ENCODE data around the gene IGF2R. TPM values are rescaled to one million over a fixed set of nuclear protein-coding genes. Genes with fewer than 3 reads are reported as not detected.

The IGF2R gene
- total and polyA plus RNA-seq, 2 donors (not counting 1 experiment from before 2014, with no cell fraction given) = 9.5 to 53.3 TPM

- Histone ChIP-seq H3K4me3 (ENCODE audit: control extremely low read depth in 1 of 5, extremely low read depth in 1 of 5, insufficient read depth in 1 of 5, low read depth in 2 of 5, low read length in 4 of 5) (no peak overlapping the region), H3K9me3 (ENCODE audit: control extremely low read depth in 1 of 3, control insufficient read depth in 2 of 3, insufficient read depth in 1 of 3, low read length in 2 of 3) (no peaks in the 10 kb centered on the region), H3K27me3 (replicated peaks in 1 of 4; ENCODE audit: control extremely low read depth in 1 of 4, control insufficient read depth in 3 of 4, insufficient read depth in 4 of 4, low read length in 3 of 4) (no peaks in the 10 kb centered on the region), H3K4me2 (replicated peaks; ENCODE audit: low read depth, low read length, poor library complexity, severe bottlenecking) (no peak overlapping the region), H3K36me3 (replicated peaks in 1 of 2; ENCODE audit: control extremely low read depth in 1 of 2, control insufficient read depth in 1 of 2, extremely low read depth in 1 of 2, insufficient read depth in 2 of 2, low read length in 1 of 2) (no peaks in the 10 kb centered on the region), H4K20me1 (ENCODE audit: control insufficient read depth, insufficient read depth, low read length, poor library complexity, severe bottlenecking) (no peaks in the 10 kb centered on the region), H2AFZ (ENCODE audit: insufficient read depth, low read depth, low read length, poor library complexity, severe bottlenecking) (no peak overlapping the region), H3K9ac (ENCODE audit: low read length) (no peak overlapping the region), H3K27ac (ENCODE audit: low read length in 2 of 2) (no peak overlapping the region), H3K79me2 (ENCODE audit: control insufficient read depth, insufficient read depth, low read length) (no peaks in the 10 kb centered on the region), H3K4me1 (ENCODE audit: control insufficient read depth in 2 of 2, insufficient read depth in 2 of 2, low read length in 2 of 2) (no peaks in the 10 kb centered on the region)
- intact Hi-C loops (cut with micrococcal nuclease) = no loop called here
- ChIA-PET POLR2A (no interaction called here), CTCF (no interaction called here)
- no peaks in the 10 kb centered on the region for H3K27me3 Mint-ChIP-seq
- H3K4me1 Mint-ChIP-seq = no peaks in the 10 kb centered on the region
- DNase-seq (no peak), ATAC-seq (ENCODE audit: low read depth) (no peak)
- 88% methylated on average over 13 of the region's 13 CpGs for WGBS (ENCODE audit: insufficient coverage)
- TF ChIP-seq EZH2 (IDR thresholded peaks at IDR 0.05; ENCODE audit: borderline replicate concordance, insufficient read depth, low read depth, low read length, poor library complexity, severe bottlenecking) = no peak
- TF ChIP-seq, protein P1, sequence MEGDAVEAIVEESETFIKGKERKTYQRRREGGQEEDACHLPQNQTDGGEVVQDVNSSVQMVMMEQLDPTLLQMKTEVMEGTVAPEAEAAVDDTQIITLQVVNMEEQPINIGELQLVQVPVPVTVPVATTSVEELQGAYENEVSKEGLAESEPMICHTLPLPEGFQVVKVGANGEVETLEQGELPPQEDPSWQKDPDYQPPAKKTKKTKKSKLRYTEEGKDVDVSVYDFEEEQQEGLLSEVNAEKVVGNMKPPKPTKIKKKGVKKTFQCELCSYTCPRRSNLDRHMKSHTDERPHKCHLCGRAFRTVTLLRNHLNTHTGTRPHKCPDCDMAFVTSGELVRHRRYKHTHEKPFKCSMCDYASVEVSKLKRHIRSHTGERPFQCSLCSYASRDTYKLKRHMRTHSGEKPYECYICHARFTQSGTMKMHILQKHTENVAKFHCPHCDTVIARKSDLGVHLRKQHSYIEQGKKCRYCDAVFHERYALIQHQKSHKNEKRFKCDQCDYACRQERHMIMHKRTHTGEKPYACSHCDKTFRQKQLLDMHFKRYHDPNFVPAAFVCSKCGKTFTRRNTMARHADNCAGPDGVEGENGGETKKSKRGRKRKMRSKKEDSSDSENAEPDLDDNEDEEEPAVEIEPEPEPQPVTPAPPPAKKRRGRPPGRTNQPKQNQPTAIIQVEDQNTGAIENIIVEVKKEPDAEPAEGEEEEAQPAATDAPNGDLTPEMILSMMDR (IDR thresholded peaks at IDR 0.05) = no peak
- H3K4me3 Mint-ChIP-seq = no peak overlapping the region
- H3K9me3 Mint-ChIP-seq (ENCODE audit: insufficient read depth) = no peaks in the 10 kb centered on the region
- no peak overlapping the region for H3K27ac Mint-ChIP-seq
Observed at GRCh38 chr6:160130729-160131484, 162.0 kb downstream of the IGF2R start.

- CTCF ChIA-PET = no interaction called here
- Mint-ChIP-seq H3K27ac (no peak overlapping the region), H3K4me1 (no peaks in the 10 kb centered on the region), H3K4me3 (no peak overlapping the region), H3K9me3 (ENCODE audit: insufficient read depth) (no peaks in the 10 kb centered on the region), H3K27me3 (no peaks in the 10 kb centered on the region)
- Histone ChIP-seq H3K27me3 (replicated peaks in 1 of 4; ENCODE audit: control extremely low read depth in 1 of 4, control insufficient read depth in 3 of 4, insufficient read depth in 4 of 4, low read length in 3 of 4) (no peaks in the 10 kb centered on the region), H3K27ac (ENCODE audit: low read length in 2 of 2) (no peak overlapping the region), H3K79me2 (ENCODE audit: control insufficient read depth, insufficient read depth, low read length) (no peaks in the 10 kb centered on the region), H3K4me3 (ENCODE audit: control extremely low read depth in 1 of 5, extremely low read depth in 1 of 5, insufficient read depth in 1 of 5, low read depth in 2 of 5, low read length in 4 of 5) (no peak overlapping the region), H2AFZ (ENCODE audit: insufficient read depth, low read depth, low read length, poor library complexity, severe bottlenecking) (no peak overlapping the region), H3K4me1 (ENCODE audit: control insufficient read depth in 2 of 2, insufficient read depth in 2 of 2, low read length in 2 of 2) (no peaks in the 10 kb centered on the region), H3K4me2 (replicated peaks; ENCODE audit: low read depth, low read length, poor library complexity, severe bottlenecking) (no peak overlapping the region), H3K9ac (ENCODE audit: low read length) (no peak overlapping the region), H3K36me3 (replicated peaks in 1 of 2; ENCODE audit: control extremely low read depth in 1 of 2, control insufficient read depth in 1 of 2, extremely low read depth in 1 of 2, insufficient read depth in 2 of 2, low read length in 1 of 2) (no peaks in the 10 kb centered on the region), H4K20me1 (ENCODE audit: control insufficient read depth, insufficient read depth, low read length, poor library complexity, severe bottlenecking) (no peaks in the 10 kb centered on the region), H3K9me3 (ENCODE audit: control extremely low read depth in 1 of 3, control insufficient read depth in 2 of 3, insufficient read depth in 1 of 3, low read length in 2 of 3) (no peaks in the 10 kb centered on the region)
- 93% methylated on average over 18 of the region's 19 CpGs for WGBS (ENCODE audit: insufficient coverage)
- ATAC-seq (ENCODE audit: low read depth) (no peak), DNase-seq (no peak)
- POLR2A ChIA-PET = no interaction called here
- TF ChIP-seq, protein P1 (IDR thresholded peaks at IDR 0.05) = no peak
- no peak for TF ChIP-seq EZH2 (IDR thresholded peaks at IDR 0.05; ENCODE audit: borderline replicate concordance, insufficient read depth, low read depth, low read length, poor library complexity, severe bottlenecking)
- intact Hi-C loops (cut with micrococcal nuclease) = no loop called here
Observed at GRCh38 chr6:160131636-160132296, 162.9 kb downstream of the IGF2R start.
